OCI-LY3 (cell line): ENCODE measurements around the gene FOXJ3.

ENCODE experiments used
- EZH2phosphoT487 ChIP-seq: fragments of 200-600 bp; shearing (Covaris generic); IDR thresholded peaks from 2 replicates; pipeline ENCODE4 v1.6.1; 2018; ENCODE audit warnings: antibody characterized with exemption, mixed run types, low read depth
- TF ChIP-seq, protein P1 (sequence below): fragments of 200-600, 300-600 bp; sonication (generic); IDR thresholded peaks from 2 replicates; pipeline ENCODE4 v1.5.1; 2014; ENCODE audit warnings: antibody characterized with exemption, low read length, low read depth

DNA sequence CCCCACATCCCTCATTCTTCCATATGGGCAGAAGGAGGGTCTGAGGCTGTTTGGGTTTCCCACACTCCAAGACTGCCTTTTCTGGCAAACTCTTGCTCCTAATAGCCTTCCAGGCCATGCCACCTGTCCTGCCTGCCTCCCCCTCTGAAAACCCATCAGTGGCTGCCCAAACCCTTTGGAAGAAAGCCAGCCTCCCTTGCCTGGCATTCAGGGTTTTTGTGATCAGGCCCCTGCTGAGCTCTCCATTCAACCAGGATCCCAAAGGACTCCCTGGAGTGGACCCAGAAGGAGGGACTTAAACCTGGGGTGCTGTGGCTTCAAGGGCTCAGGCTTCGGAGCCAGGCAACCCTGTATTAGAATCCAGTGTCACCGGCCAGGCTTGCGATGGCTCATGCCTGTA is 166.3 kb downstream of the FOXJ3 start:
- TF ChIP-seq, protein P1, sequence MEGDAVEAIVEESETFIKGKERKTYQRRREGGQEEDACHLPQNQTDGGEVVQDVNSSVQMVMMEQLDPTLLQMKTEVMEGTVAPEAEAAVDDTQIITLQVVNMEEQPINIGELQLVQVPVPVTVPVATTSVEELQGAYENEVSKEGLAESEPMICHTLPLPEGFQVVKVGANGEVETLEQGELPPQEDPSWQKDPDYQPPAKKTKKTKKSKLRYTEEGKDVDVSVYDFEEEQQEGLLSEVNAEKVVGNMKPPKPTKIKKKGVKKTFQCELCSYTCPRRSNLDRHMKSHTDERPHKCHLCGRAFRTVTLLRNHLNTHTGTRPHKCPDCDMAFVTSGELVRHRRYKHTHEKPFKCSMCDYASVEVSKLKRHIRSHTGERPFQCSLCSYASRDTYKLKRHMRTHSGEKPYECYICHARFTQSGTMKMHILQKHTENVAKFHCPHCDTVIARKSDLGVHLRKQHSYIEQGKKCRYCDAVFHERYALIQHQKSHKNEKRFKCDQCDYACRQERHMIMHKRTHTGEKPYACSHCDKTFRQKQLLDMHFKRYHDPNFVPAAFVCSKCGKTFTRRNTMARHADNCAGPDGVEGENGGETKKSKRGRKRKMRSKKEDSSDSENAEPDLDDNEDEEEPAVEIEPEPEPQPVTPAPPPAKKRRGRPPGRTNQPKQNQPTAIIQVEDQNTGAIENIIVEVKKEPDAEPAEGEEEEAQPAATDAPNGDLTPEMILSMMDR: no peak
- TF ChIP-seq EZH2phosphoT487: no peak
